HG03457 (cell line): ENCODE data around the gene SLC24A4.

ENCODE experiments used
- ATAC-seq: cut with Tn5 transposase; IDR thresholded peaks from one replicate; pipeline ENCODE4 v1.9.1; 2021; ENCODE audit warnings: moderate number of reproducible peaks; ENCODE audit not compliant: unreplicated experiment

SLC24A4 gene

GRCh38 chr14:92452471-92452870, 129.5 kb downstream of the SLC24A4 start:
- no peak for ATAC-seq

- no peak for ATAC-seq
These were observed 130.7 kb downstream of the SLC24A4 start for GRCh38 chr14:92453691-92454090.

- no peak for ATAC-seq
These were observed 132.3 kb downstream of the SLC24A4 start for GRCh38 chr14:92455231-92455630.

- ATAC-seq = no peak
These were observed 133.4 kb downstream of the SLC24A4 start for GRCh38 chr14:92456215-92457015.

GRCh38 chr14:92457016-92457565, 134.1 kb downstream of the SLC24A4 start:
- no peak for ATAC-seq

GRCh38 chr14:92458136-92459029, 135.4 kb downstream of the SLC24A4 start:
- no peak for ATAC-seq

GRCh38 chr14:92459030-92459949, 136.3 kb downstream of the SLC24A4 start:
- no peak for ATAC-seq

- no peak for ATAC-seq
These were observed 137.0 kb downstream of the SLC24A4 start for GRCh38 chr14:92459950-92460421.

- ATAC-seq = no peak
These were observed 137.6 kb downstream of the SLC24A4 start for GRCh38 chr14:92460541-92460915.

- ATAC-seq = no peak
These were observed 138.1 kb downstream of the SLC24A4 start for GRCh38 chr14:92460916-92461579.

- no peak for ATAC-seq
These were observed 138.9 kb downstream of the SLC24A4 start for GRCh38 chr14:92461891-92462290.

- ATAC-seq = no peak
These were observed 139.6 kb downstream of the SLC24A4 start for GRCh38 chr14:92462568-92462967.

GRCh38 chr14:92463141-92463540, 140.2 kb downstream of the SLC24A4 start:
- no peak for ATAC-seq

GRCh38 chr14:92464156-92464555, 141.2 kb downstream of the SLC24A4 start:
- no peak for ATAC-seq

GRCh38 chr14:92464716-92465115, 141.8 kb downstream of the SLC24A4 start:
- no peak for ATAC-seq

- no peak for ATAC-seq
These were observed 142.5 kb downstream of the SLC24A4 start for GRCh38 chr14:92465353-92466055.

- no peak for ATAC-seq
These were observed 143.1 kb downstream of the SLC24A4 start for GRCh38 chr14:92466059-92466458.

- ATAC-seq = no peak
These were observed 146.6 kb downstream of the SLC24A4 start for GRCh38 chr14:92469515-92469914.

GRCh38 chr14:92470215-92470614, 147.2 kb downstream of the SLC24A4 start:
- ATAC-seq = no peak
